Mesenteric fat pad (tissue), 1 donor: Measurements from ENCODE around the gene SPATA3. TPM values are rescaled to one million over a fixed set of nuclear protein-coding genes. Genes with fewer than 3 reads are reported as not detected.
A peak's percentile ranks its signal among the peaks of the same experiment; 100 is the strongest.
"Not testable (repeated sequence)": the region's sequence is repeated elsewhere in the genome, so short reads cannot be mapped to it uniquely, and the experiment has no call there.

Experiments used
- DNase-seq: peaks from one replicate; pipeline ENCODE4 v3.0.0-alpha.2; 2020; ENCODE audit warnings: low spot score
- total RNA-seq: library from RNA; stranded (reverse); fragmentation: NEBNext Ultra II Directional; extraction: Animal tissue kit (Norgen Biotek cat#: 25700); gene quantifications from one replicate; pipeline ENCODE4 v1.2.1, GENCODE V29; 2021
- donor health status: DM: yes; HTN: yes; CAD: no.

The SPATA3 gene
- total RNA-seq, 1 donor from 2014 or later, result not detected

GRCh38 chr2:230968314-230968713, 27.6 kb upstream of the SPATA3 start:
- DNase-seq, result not testable (repeated sequence)

DNA sequence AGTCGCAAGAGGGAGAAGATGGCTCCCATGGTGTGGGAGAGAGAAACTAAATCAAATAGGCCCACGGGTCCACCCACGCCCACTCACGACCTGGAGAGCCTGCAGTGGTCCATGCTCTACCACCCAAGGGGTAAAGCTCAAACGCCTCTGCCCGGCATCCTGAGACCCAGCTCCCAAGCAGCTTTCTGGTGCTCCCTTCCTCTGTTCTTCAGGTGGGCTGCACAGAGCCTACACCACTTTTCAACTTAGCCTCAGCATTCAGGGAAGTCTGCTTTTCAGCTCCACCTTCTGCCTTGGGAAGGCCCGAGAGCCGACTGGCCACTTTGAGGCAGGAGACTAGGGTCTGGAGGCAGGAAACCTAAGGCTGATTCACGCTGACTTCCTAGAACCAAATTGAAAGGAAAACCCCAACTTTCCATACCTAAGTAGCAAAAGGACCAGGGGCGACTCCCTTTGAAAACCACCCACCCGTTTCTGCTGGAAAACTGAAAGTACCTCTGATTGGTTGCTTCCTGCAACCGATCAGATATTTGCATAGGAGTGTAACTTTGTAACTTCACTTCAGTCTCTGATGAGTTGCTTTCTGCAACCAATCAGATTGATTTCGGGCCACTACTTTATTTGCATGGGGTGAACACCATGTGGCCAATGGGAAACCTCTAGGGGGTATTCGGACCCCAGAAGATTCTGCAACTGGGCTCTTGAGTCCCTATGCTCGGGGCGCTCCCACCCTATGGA, 26.8 kb upstream of the SPATA3 start:
- DNase-seq, result no peak

DNA sequence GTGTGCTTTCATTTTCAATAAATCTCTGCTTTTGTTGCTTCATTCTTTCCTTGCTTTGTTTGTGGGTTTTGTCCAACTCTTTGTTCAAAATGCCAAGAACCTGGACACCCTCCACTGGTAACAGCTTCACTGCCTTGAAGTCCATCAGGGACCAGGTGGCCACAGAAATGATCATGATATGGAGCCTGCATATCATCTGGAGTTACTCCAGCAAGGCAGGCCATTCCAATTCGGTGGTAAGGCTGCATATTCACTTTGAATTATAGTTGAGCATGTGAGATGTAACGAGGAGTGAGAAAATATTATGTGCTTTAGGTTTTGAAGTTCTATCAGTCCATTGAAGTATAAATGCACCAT, 26.3 kb upstream of the SPATA3 start:
- no peak for DNase-seq

GRCh38 chr2:230972046-230972445, 23.9 kb upstream of the SPATA3 start:
- no peak for DNase-seq

GRCh38 chr2:230974096-230974913, 21.6 kb upstream of the SPATA3 start:
- DNase-seq, result no peak

DNA sequence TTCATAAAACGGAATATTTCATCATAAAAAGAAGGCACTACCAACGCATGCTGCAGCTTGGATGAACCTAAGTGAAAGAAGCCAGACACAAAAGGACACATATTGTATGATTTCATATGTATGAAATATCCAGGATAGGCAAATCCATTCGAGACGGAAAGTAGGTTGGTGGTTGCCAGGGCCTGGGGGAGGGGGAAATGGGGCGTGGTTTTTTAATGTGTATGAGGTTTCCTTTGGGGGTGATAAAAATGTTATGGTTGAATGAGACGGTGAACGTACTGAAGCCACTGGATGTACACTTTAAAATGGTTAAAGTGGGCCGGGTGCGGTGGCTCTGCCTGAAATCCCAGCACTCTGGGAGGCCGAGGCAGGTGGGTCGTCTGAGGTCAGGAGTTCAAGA, 20.0 kb upstream of the SPATA3 start:
- DNase-seq, result no peak

DNA sequence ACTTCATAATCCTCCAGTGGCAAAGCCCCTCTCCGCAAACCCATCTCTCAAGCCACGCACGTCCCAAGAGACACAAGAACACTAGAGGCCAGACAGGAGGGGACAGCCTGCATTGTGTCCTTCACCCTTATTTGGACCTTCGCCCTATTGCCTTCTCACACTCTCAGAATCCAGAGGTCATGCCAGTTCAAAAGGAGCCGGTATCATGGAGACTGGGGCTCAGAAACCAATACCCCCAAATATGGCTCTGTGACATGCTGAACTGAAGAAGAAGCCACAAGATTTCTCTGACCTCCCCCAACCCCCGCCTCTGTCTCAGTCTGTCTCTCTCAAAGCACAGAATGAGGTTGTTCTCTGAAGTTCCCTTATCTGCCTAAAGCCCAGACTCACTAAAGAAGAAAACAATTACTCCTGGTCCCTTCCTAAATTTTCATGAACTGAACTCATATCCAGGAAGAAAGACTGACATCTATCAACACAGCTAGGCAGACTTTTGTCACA, 19.2 kb upstream of the SPATA3 start:
- no peak for DNase-seq

DNA sequence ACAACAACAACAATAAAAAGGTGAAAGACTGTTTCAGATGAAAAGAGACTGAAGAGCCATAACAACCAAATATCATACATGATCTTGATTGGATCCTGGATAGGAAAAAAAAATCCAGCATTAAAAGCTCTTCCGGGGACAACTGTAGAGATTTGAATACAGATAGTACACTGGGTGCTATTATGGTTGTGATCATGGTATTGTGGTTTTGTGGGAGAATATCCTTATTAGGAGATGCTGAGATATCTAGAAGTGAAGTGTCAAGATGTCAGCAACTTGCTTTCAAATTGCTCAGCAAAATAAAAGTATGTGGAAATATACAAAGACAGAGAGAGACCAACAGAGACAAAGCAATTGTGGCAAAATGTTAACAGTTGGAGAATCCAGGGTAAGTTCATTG, 15.5 kb upstream of the SPATA3 start:
- no peak for DNase-seq

DNA sequence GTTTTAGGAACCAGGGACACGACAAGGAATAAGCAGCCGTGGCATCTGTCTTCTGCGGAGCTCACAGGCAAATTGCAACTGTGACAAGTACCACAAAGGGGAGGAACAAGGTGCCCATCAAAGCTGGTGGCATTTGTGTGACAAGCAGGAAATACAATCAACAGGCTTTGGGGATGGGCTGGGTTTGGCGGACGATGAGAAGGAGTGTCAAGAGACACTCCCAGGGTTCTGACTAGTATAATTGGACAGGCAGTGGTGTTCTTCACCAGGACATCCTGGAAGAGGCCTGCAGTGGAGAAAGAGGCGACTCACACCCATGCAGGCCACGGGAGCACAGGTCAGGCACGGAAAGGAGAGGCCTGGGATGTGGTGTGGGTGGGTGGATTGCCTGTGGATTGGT, 14.2 kb upstream of the SPATA3 start:
- DNase-seq, result no peak

- no peak for DNase-seq
These were observed 13.8 kb upstream of the SPATA3 start for GRCh38 chr2:230982126-230982525.

DNA sequence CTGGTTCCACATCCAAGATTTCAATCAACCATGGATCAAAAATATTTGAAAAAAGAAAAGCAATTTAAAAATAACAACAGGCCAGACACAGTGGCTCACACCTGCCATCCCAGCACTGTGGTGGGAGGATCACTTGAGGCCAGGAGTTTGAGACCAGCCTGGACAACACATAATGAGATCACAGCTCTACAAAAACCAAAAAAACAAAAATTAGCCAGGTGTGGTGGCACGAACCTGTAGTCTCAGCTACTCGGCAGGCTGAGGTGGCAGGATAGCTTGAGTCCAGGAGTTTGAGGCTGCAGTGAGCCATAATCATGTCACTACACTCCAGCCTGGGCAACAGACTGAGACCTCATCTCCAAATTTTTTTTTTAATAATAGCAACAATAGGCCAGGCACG, 13.4 kb upstream of the SPATA3 start:
- DNase-seq, result no peak

DNA sequence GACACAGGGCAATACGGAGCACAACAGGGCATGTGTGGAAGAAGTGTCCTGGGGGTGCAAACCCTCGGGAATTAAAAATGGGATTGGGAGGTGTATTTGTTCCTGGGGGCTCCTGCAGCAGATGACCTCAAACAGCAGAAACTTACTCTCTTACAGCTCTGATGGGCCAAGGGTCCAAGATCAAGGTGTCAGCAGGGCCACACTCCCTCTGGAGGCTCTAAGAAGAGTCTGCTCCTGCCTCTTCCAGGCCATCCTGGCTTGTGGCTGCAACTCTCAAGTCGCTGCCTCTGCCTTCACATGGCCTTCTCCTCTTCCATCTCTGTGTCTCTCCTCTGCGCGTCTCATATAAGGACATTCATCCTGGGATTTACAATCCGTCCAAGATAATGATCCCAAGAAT, 12.4 kb upstream of the SPATA3 start:
- DNase-seq, result no peak

DNA sequence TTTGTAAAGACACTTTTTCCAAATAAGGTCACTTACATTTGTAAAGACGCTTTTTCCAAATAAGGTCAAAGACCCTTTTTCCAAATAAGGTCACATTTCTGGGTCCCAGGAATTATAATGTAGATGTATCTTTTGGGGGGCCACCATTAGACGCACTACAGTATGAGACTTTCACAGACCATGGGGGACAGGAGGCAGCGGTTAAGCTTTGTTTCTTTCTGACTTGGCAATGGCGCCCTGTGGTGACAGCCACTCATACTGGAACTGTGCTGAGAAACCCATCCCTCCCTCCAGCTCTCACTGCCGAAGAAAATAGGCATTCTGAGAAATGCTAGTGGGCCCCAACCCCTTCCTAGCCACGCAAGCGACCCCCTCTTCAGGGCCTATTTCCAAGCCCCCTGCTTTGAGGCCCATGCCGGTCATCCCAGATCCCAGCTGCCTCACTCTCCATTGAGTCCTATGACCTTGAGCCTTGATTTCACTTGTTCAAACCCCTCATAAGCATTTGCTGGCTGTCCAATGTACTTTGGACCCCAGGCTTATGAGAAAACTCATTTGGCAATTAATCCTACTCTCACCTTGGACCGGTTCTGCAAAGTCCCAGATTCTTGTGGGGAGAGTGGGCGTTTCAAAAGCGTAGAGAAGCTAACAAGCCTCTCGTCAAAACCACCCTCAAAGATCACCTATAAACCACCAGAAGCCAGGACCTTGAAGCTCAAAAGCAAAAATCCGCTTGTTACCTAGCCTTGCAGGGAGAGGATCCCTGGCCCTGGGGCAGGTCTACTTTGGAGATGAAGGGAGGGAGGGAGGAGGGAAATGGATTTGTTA, 11.3 kb upstream of the SPATA3 start:
- no peak for DNase-seq

DNA sequence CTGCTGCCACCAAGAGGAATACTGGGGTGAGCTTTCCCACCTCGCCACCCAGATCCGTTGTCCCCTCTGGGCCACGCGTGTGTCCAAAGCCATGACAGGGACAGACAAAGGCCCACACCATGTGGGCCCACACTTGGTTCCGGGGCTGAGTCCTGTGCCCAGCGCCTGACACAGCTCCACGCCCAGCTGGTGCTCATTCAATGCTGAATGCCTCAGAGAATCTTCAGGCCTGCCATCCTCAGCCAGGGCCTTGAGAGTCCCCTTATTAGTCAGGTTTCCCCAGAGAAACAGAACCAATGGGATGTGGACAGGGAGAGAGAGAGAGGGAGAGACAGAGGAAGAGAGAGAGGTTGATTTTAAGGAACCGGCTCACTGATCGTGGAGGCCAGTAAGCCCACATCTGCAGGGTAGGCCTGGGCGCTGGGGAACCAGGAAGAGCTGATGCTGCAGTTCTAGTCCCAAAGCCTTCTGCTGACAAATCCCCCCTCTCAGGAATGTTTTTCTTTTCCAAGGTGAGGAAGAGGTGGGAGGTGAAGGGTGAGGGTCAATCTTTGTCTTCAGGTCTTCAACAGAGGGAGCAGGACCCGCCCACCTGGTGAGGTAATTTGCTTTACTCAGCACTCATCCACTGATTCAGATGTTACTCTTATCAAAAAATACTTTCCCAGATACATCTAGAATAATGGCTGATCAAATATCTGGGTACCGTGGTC, 10.2 kb upstream of the SPATA3 start:
- no peak for DNase-seq

DNA sequence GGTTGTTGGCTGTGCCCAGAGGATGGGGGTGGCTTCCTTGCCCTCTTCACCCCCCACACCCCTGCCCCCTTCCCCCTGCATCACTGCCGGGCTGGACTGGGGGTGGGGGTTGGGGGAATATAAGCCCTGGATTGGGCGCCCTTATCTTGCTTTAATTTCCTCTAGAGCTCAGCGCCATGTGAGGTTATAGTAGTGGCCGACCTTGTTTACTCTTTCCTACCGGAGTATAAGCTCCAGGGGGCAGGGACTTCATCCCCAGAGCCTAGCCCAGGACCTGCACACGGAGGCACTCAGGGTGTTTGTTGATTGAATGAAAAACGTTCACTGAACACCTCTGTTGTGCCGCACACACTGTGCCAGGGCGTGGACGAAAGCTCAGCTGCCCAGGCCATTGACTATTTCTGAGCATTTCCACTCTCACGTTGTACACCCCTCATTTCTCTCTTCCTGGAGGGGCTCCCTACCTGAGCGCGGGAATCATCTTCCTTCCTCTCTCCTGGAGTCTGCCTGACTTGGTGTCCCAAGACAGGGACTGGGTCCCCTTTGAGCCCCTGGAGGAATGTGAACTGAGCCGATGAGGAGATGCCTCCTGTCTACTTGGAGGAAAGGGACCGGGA, 9.3 kb upstream of the SPATA3 start:
- DNase-seq, result peak; percentile 16

DNA sequence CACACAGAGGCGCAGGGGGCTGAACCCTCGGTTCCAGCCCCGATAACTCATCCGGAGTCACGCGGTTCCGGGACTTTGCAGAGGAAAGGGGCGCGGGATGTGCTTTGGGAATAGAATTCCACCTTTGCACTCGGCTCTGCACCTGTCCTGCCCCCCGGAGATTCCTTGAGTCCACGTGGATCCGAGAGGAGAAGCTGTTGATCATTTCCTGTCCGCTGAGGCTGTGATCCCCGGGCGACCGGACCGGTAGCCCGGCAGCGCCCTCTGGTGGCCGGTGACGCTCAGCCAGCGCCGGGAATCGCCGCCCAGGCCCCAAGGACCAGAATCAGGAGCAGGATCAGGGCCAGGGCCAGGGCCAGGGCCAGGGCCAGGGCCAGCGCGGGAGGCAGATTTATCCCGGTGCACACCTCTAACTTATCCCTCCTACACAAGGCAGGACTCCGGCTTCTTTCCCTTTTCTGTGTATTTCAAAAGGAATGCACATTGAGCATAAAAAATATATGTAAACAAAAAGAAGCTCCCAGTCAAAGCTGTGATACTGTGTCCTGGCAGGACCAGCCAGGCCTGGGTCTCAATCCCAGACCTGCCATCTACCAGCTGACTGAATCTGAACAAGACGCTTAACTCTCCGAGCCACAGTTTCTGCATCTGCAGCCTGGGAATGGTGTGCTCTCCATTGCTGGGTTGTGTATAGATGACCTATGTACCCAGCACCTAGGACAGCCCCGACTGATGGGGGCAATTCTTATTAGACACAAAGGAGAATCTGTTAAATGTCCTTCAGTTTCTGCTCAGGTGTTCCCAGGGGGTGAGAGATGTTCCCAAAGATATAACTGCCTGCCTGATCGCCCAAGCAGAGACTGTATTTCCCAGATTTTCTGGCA, 8.5 kb upstream of the SPATA3 start:
- DNase-seq, result peak; percentile 96

- no peak for DNase-seq
These were observed 6.2 kb upstream of the SPATA3 start for GRCh38 chr2:230989731-230990130.

DNA sequence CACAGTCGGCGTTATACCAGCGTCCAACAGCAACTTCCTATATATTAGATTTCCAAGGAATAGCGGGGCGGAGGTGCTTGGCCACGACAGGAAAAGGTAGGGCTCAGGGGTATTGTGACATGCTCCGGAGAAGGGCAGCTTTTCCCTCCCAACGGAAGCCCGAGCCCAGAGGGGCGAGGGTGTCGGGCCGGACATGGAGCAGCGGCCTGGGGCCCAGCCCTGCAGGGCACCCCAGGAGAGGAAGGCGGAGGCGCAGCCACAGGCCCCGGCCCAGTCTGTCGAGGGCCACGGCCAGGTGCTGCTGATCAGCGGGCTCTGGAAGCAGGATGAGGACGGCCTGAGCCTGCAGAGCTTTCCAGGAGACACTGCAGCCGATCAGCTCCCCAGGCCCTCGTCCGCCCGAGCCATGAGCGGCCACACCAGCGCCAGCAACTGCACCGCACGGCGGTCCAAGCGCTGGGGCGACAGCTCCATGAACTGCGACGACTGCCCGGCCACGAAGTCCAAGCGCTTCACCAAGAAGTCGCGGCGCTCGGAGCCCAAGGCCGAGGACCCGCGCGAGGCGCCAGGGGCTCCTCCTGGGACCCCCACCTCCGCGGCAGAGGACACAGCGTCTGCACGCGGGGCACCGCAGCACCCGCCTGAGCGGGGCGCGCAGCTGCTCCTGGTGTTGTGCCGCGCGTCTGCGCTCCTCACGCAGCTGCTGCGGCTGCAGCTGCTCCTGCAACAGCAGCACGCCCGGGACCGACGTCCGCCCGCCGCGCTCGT, 5.6 kb upstream of the SPATA3 start:
- DNase-seq, result no peak

- no peak for DNase-seq
These were observed 5.1 kb upstream of the SPATA3 start for GRCh38 chr2:230990899-230991150.
